Gastroesophageal sphincter (tissue), 4 donors: Measurements from ENCODE around the gene ZNF385B. TPM values are rescaled to one million over a fixed set of nuclear protein-coding genes. Genes with fewer than 3 reads are reported as not detected.

ENCODE experiments used
- ATAC-seq: fragments of 150-250 bp; one replicate; pipeline ENCODE4 v1.9.1; 2016; ENCODE audit warnings: mild to moderate bottlenecking, moderate library complexity
- H3K27ac ChIP-seq, 4 donors: fragments of 200-600 bp; sonication (generic) in 3 of 4; 1 replicate in 3 of 4; 2 replicates in 1 of 4; pipeline ENCODE4 v1.5.1; 2016 to 2019
- H3K27me3 ChIP-seq: fragments of 200-600 bp; sonication (generic); one replicate; pipeline ENCODE4 v1.5.1; 2019
- H3K36me3 ChIP-seq, 2 donors: fragments of 200-600 bp; sonication (generic); one replicate each; pipeline ENCODE4 v1.5.1; 2019; ENCODE audit warnings: control low read depth in 1 of 2
- H3K4me1 ChIP-seq, 3 donors: fragments of 200-600 bp; sonication (generic); 1 replicate in 2 of 3; 2 replicates in 1 of 3; pipeline ENCODE4 v1.5.1; 2016 to 2019; ENCODE audit warnings: control low read depth in 2 of 3
- H3K4me3 ChIP-seq, 2 donors: fragments of 200-600 bp; sonication (generic); one replicate each; pipeline ENCODE4 v1.5.1; 2019; ENCODE audit warnings: mild to moderate bottlenecking in 1 of 2, moderate library complexity in 1 of 2
- H3K9me3 ChIP-seq, 3 donors: fragments of 200-600 bp; sonication (generic); one replicate each; pipeline ENCODE4 v1.5.1; 2017 to 2019; ENCODE audit warnings: control low read depth in 2 of 3
- EP300 ChIP-seq: sonication (generic); formaldehyde crosslinking; IDR thresholded peaks from one replicate; pipeline ENCODE4 v1.6.1; 2017; ENCODE audit warnings: antibody characterized with exemption, mild to moderate bottlenecking
- POLR2A ChIP-seq, 2 donors: fragments of 450-650 bp; IDR thresholded peaks; one replicate each; pipeline ENCODE4 v1.6.1; 2017; ENCODE audit warnings: antibody characterized with exemption in 2 of 2, mild to moderate bottlenecking in 2 of 2, moderate library complexity in 1 of 2
- POLR2AphosphoS5 ChIP-seq: sonication (generic); formaldehyde crosslinking; IDR thresholded peaks from one replicate; pipeline ENCODE4 v1.6.1; 2017; ENCODE audit warnings: antibody characterized with exemption
- WGBS, 2 donors: methylation state at CpG; one replicate each; pipeline ENCODE4 v1.1.5; 2018; ENCODE audit warnings: low coverage in 1 of 2; 5-methylcytosine and 5-hydroxymethylcytosine counted together
- total RNA-seq, 4 donors: library from RNA; depleted of rRNA; stranded (reverse); fragments of >200 nt; gene quantifications; one replicate each; pipeline ENCODE4 v1.1.0, GENCODE V29; 2016
- TF ChIP-seq, protein P1 (sequence below), 4 experiments: fragments of 200-600 bp in 2 of 4; fragments of 450-650 bp in 2 of 4; sonication (generic) in 1 of 4; IDR thresholded peaks; one replicate each; pipeline ENCODE4 v1.5.1; 2017 to 2019; ENCODE audit warnings: antibody characterized with exemption in 4 of 4, mild to moderate bottlenecking in 2 of 4, moderate library complexity in 2 of 4

ZNF385B gene
- total RNA-seq, 4 donors from 2014 or later = 2.7 to 7.6 (median 3.9) TPM

DNA sequence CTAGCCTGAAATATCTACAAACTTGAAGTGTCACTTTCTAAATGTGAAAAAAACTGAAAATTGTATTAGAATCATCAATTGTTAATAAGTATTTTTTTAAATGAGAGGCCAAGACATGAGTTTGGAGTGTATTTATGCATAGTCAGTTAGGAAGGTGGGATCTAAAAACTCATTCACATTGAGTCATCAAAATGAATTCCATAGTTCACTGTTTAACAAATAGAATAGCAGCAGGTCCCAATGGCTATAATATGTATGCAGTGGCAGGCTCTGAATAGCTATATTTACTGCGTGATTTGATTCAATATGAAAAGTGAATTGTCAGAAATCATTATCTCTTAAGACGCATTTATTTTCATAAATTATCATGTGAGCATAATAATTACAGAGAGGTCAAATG is 256.1 kb downstream of the ZNF385B start:
- TF ChIP-seq POLR2AphosphoS5 (no peak), EP300 (no peak), POLR2A (IDR thresholded peaks at IDR 0.05) (no peak)
- TF ChIP-seq, protein P1, sequence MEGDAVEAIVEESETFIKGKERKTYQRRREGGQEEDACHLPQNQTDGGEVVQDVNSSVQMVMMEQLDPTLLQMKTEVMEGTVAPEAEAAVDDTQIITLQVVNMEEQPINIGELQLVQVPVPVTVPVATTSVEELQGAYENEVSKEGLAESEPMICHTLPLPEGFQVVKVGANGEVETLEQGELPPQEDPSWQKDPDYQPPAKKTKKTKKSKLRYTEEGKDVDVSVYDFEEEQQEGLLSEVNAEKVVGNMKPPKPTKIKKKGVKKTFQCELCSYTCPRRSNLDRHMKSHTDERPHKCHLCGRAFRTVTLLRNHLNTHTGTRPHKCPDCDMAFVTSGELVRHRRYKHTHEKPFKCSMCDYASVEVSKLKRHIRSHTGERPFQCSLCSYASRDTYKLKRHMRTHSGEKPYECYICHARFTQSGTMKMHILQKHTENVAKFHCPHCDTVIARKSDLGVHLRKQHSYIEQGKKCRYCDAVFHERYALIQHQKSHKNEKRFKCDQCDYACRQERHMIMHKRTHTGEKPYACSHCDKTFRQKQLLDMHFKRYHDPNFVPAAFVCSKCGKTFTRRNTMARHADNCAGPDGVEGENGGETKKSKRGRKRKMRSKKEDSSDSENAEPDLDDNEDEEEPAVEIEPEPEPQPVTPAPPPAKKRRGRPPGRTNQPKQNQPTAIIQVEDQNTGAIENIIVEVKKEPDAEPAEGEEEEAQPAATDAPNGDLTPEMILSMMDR (IDR thresholded peaks at IDR 0.05) = no peak
- Histone ChIP-seq H3K27me3 (no peaks in the 10 kb centered on the region), H3K9me3 (no peaks in the 10 kb centered on the region), H3K4me3 (no peak overlapping the region), H3K27ac (no peak overlapping the region), H3K36me3 (no peaks in the 10 kb centered on the region), H3K4me1 (peaks cover 0 to 28% (median 0%) of the 10 kb centered on the region in 3 donors)
- 83% methylated on average over 2 of the region's 2 CpGs for WGBS, 2 donors
- no peak for ATAC-seq

DNA sequence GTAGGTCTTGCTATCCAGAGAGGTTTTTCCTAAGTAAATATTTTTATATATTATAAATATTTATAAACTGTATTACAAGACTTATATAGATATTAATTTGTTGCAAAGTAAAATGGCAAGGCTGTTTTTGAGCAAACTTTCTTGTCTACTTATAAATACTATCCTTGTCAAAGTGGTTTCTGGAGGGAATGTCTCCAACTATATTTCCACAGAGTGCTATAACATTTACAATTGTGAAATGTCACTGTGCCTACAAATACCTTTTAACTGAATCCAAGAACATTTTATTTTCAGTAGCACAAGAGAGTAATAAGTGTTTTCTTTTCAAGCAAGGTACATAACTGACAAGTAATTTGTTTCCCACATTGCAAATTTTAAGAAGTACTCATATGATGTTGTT is 256.8 kb downstream of the ZNF385B start:
- Histone ChIP-seq H3K4me1 (peaks cover 0 to 27% (median 0%) of the 10 kb centered on the region in 3 donors), H3K36me3 (no peaks in the 10 kb centered on the region), H3K27me3 (no peaks in the 10 kb centered on the region), H3K4me3 (no peak overlapping the region), H3K27ac (no peak overlapping the region), H3K9me3 (no peaks in the 10 kb centered on the region)
- ATAC-seq = peak; percentile 36
- TF ChIP-seq POLR2AphosphoS5 (peak; percentile 7), EP300 (no peak), POLR2A (IDR thresholded peaks at IDR 0.05) (no peak)
- TF ChIP-seq, protein P1 (IDR thresholded peaks at IDR 0.05) = no peak

DNA sequence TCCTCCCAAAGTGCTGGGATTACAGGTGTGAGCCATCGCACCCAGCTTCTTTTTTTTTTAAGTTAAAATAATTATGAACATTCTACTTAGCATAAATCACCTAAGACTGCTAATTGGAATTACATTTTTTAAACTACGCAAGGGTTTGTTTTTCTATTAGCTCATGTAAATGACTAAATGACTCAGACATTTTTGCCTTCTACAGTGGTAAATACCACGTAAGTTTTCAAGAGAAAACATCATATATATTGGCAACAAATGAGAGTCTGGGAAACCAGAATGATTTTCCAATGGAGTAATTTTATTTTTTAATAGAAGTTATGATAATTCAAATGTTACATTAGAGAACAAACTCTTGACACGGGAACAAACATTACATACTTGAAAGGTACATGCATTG is 259.0 kb downstream of the ZNF385B start:
- WGBS, 2 donors = 82 to 83% methylated on average over 4 of the region's 4 CpGs
- Histone ChIP-seq H3K4me3 (no peak overlapping the region), H3K9me3 (no peaks in the 10 kb centered on the region), H3K27me3 (no peaks in the 10 kb centered on the region), H3K27ac (no peak overlapping the region), H3K4me1 (peaks cover 0 to 21% (median 0%) of the 10 kb centered on the region in 3 donors), H3K36me3 (no peaks in the 10 kb centered on the region)
- no peak for ATAC-seq
- TF ChIP-seq POLR2A (IDR thresholded peaks at IDR 0.05) (no peak), EP300 (no peak), POLR2AphosphoS5 (no peak)
- TF ChIP-seq, protein P1 (IDR thresholded peaks at IDR 0.05) = no peak

DNA sequence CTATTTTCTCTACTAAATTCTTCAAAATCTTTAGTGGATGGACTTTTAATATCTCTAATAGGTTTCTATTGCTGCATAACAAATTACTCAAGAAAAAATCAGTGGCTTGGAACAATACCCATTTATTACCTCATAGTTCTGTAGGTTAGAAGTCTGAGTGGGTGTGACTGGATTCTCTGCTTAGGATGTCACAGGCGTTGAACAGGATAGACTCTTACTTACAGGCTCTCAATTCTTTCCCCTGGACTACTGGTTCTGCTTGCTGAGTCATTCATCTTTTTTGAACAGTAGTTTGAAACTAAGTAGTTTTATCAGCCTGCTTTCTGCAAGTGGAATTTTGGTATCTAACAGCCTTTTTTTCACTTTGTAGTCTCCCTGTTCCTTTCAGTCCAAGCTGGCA is 265.4 kb downstream of the ZNF385B start:
- H3K27ac ChIP-seq = no peak overlapping the region
- H3K36me3 ChIP-seq = no peaks in the 10 kb centered on the region
- TF ChIP-seq, protein P1 (IDR thresholded peaks at IDR 0.05) = no peak
- TF ChIP-seq EP300 (no peak), POLR2AphosphoS5 (no peak), POLR2A (IDR thresholded peaks at IDR 0.05) (no peak)
- H3K27me3 ChIP-seq = no peaks in the 10 kb centered on the region
- ATAC-seq = no peak
- 29 to 33% methylated on average over 1 of the region's 1 CpG for WGBS, 2 donors
- H3K9me3 ChIP-seq = peaks cover 0 to 4% (median 0%) of the 10 kb centered on the region in 3 donors
- H3K4me1 ChIP-seq = no peaks in the 10 kb centered on the region
- H3K4me3 ChIP-seq = no peak overlapping the region

DNA sequence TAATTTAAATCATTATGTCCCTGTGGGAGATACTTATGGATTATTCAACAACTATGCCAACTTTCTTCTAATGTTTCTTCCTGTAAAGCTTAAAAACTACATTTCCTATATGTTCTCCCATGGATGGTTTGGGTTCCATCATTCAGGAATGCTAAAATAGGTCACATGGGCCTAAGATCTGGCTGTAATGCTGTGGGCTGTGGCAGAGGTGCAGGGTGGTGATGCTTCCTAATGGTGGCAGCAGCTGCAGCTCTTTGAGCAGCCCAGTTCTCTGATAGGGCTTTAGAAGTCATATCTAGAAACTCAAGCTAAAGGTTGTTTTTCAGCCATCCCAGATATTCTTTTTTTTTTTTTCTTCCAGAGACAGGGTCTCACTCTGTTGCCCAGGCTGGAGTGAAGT is 266.1 kb downstream of the ZNF385B start:
- no peak for ATAC-seq
- no peaks in the 10 kb centered on the region for H3K4me1 ChIP-seq
- no peak for TF ChIP-seq POLR2AphosphoS5
- TF ChIP-seq, protein P1 (IDR thresholded peaks at IDR 0.05) = no peak
- no peak for TF ChIP-seq POLR2A (IDR thresholded peaks at IDR 0.05)
- TF ChIP-seq EP300 = no peak
- no peaks in the 10 kb centered on the region for H3K27me3 ChIP-seq
- no peak overlapping the region for H3K4me3 ChIP-seq
- H3K27ac ChIP-seq = no peak overlapping the region
- H3K36me3 ChIP-seq = no peaks in the 10 kb centered on the region
- H3K9me3 ChIP-seq = peaks cover 0 to 4% (median 0%) of the 10 kb centered on the region in 3 donors
